Muscle of leg (tissue), 11 donors: ENCODE data around the gene PMM1. TPM values are rescaled to one million over a fixed set of nuclear protein-coding genes. Genes with fewer than 3 reads are reported as not detected.
A peak's percentile ranks its signal among the peaks of the same experiment; 100 is the strongest.
"Not testable (repeated sequence)": the region's sequence is repeated elsewhere in the genome, so short reads cannot be mapped to it uniquely, and the experiment has no call there.

Source experiments
- DNase-seq: peaks from one replicate; pipeline ENCODE4 v3.0.0; 2013
- H3K27ac ChIP-seq: one replicate; pipeline ENCODE4 v1.5.1; 2013; ENCODE audit warnings: mild to moderate bottlenecking, low read length, control low read depth
- H3K27me3 ChIP-seq: one replicate; pipeline ENCODE4 v1.6.1; 2013; ENCODE audit warnings: low read length; ENCODE audit not compliant: control insufficient read depth, insufficient read depth
- H3K36me3 ChIP-seq: one replicate; pipeline ENCODE4 v1.6.1; 2013; ENCODE audit warnings: low read length; ENCODE audit not compliant: control insufficient read depth, insufficient read depth
- H3K4me1 ChIP-seq: one replicate; pipeline ENCODE4 v1.6.1; 2013; ENCODE audit warnings: low read length; ENCODE audit not compliant: control insufficient read depth, insufficient read depth
- H3K4me3 ChIP-seq: one replicate; pipeline ENCODE4 v1.5.1; 2013; ENCODE audit warnings: low read length, control low read depth
- H3K9me3 ChIP-seq: replicated peaks from 2 replicates; pipeline ENCODE4 v1.6.1; 2013; ENCODE audit warnings: low read depth, low read length; ENCODE audit not compliant: control insufficient read depth
- WGBS: methylation state at CpG from one replicate; pipeline ENCODE4 v1.1.5; 2013; ENCODE audit warnings: missing lambda C conversion rate; ENCODE audit not compliant: insufficient coverage; 5-methylcytosine and 5-hydroxymethylcytosine counted together
- polyA plus RNA-seq, 8 donors: library from polyadenylated mRNA; unstranded; fragments of 120-200 nt; gene quantifications; one replicate each; pipeline versions ENCODE4 v1.2.1 to v1.2.3, GENCODE V29; 2013; ENCODE audit warnings: inconsistent platforms in 1 of 8, low replicate concordance in 1 of 8; ENCODE audit not compliant: insufficient read length in 8 of 8, insufficient read depth in 1 of 8
- total RNA-seq: library from RNA; stranded (reverse); fragments of 120-200 nt; gene quantifications from one replicate; pipeline ENCODE4 v1.2.4, GENCODE V29; 2013

The PMM1 gene
- total and polyA plus RNA-seq, 9 donors = 9.7 to 34.2 (median 26.2) TPM

- H3K4me3 ChIP-seq = no peak overlapping the region
- no peak for DNase-seq
- H3K9me3 ChIP-seq = no peaks in the 10 kb centered on the region
- H3K27ac ChIP-seq = no peak overlapping the region
- no peaks in the 10 kb centered on the region for H3K27me3 ChIP-seq
- H3K36me3 ChIP-seq = peaks cover 68% of the 10 kb centered on the region
- peaks cover 6% of the 10 kb centered on the region for H3K4me1 ChIP-seq
- WGBS = 85% methylated on average over 3 of the region's 6 CpGs
Measured at GRCh38 chr22:41579997-41580355, 9.7 kb downstream of the PMM1 start.

DNA sequence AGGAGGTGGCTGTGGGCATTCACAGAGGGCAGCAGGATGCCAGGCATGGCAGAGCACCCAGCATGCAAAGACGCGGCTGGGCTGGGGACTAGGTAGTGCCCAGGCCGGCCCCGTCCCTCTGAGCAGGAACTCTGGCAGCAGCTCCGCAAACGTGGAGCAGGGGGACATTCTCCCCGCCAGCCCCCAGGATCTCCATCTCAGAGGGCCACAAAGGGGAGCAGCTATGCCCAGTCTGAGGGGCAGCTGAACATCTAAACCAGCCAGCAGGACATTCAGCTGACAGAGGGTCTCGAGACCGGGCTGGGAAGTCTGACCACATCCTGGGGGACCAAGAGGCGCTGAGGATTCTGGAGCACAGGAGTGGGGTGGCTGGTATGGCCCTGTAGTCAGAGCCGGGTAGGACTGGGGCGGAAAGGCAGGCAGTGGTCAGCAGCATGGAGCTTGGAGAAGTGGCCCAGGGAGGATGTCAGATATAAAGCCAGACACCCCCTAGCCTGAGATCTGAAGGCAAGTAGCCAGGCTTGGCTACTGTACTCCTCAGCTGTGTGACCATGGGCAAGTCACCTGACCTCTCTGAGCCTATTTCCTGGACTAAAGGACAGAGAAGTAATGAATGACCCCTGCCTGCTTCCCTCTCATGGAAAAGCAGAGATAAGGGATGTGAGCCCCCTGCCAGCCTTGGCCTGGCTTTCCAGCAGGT is 10.2 kb downstream of the PMM1 start:
- Histone ChIP-seq H3K36me3 (peaks cover 68% of the 10 kb centered on the region), H3K27me3 (no peaks in the 10 kb centered on the region), H3K4me3 (no peak overlapping the region), H3K27ac (no peak overlapping the region), H3K9me3 (no peaks in the 10 kb centered on the region), H3K4me1 (peaks cover 10% of the 10 kb centered on the region)
- WGBS = 90% methylated on average over 12 of the region's 12 CpGs
- DNase-seq = no peak

GRCh38 chr22:41578818-41579217 is 10.8 kb downstream of the PMM1 start:
- no peak overlapping the region for H3K27ac ChIP-seq
- H3K36me3 ChIP-seq = peaks cover 62% of the 10 kb centered on the region
- peaks cover 10% of the 10 kb centered on the region for H3K4me1 ChIP-seq
- H3K4me3 ChIP-seq = no peak overlapping the region
- H3K27me3 ChIP-seq = no peaks in the 10 kb centered on the region
- no peaks in the 10 kb centered on the region for H3K9me3 ChIP-seq
- WGBS = 89% methylated on average over 9 of the region's 9 CpGs
- DNase-seq = no peak

- 87% methylated on average over 8 of the region's 8 CpGs for WGBS
- no peak for DNase-seq
- H3K4me1 ChIP-seq = peaks cover 10% of the 10 kb centered on the region
- H3K9me3 ChIP-seq = no peaks in the 10 kb centered on the region
- peaks cover 58% of the 10 kb centered on the region for H3K36me3 ChIP-seq
- H3K4me3 ChIP-seq = no peak overlapping the region
- no peaks in the 10 kb centered on the region for H3K27me3 ChIP-seq
- no peak overlapping the region for H3K27ac ChIP-seq
Measured at GRCh38 chr22:41578114-41578513, 11.5 kb downstream of the PMM1 start.

DNA sequence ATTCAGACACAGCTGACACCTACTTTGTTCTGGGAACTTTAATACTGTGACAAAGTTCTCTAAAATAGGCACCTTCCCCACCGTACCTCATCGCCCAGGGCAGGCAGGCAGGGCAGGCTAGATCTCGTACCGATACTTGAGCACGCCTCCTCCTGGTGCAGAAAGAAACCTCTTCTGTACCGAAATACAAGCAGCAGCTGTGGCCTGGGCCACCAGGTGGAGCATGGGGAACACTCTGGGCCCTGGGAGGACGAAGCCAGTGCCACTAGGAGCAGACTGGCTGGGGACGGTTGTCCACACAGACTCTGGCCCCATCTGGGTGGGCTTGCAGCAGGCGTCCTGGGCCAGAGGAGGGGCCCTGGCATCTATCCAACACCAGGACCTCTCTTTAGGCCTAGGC is 12.8 kb downstream of the PMM1 start:
- Histone ChIP-seq H3K9me3 (no peaks in the 10 kb centered on the region), H3K36me3 (peaks cover 50% of the 10 kb centered on the region), H3K4me3 (no peak overlapping the region), H3K27me3 (no peaks in the 10 kb centered on the region), H3K27ac (no peak overlapping the region), H3K4me1 (peaks cover 10% of the 10 kb centered on the region)
- 40% methylated on average over 9 of the region's 9 CpGs for WGBS
- peak; percentile 50 for DNase-seq

DNA sequence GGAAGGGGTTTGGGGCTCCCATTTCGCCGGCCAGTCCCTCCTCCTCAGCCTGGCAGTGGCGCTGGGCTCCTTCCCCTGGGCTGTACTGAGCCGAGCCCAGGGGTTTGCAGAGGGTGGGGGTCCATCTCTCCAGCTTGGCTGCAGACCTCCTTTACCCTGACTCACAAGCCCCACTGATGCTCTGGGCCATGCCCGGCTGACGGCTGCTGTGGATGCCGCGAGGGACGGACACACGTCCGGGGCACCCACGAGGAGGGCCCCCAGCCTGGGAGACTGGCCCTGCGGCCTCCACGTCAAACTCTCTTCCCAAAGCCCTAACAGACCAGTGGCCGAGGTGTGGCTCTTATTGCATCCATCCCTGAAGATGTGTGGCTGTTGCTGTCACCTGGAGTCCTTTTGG is 14.1 kb downstream of the PMM1 start:
- Histone ChIP-seq H3K4me3 (no peak overlapping the region), H3K9me3 (no peaks in the 10 kb centered on the region), H3K4me1 (peaks cover 10% of the 10 kb centered on the region), H3K27me3 (no peaks in the 10 kb centered on the region), H3K36me3 (peaks cover 50% of the 10 kb centered on the region), H3K27ac (no peak overlapping the region)
- 82% methylated on average over 7 of the region's 15 CpGs for WGBS
- DNase-seq = no peak

DNA sequence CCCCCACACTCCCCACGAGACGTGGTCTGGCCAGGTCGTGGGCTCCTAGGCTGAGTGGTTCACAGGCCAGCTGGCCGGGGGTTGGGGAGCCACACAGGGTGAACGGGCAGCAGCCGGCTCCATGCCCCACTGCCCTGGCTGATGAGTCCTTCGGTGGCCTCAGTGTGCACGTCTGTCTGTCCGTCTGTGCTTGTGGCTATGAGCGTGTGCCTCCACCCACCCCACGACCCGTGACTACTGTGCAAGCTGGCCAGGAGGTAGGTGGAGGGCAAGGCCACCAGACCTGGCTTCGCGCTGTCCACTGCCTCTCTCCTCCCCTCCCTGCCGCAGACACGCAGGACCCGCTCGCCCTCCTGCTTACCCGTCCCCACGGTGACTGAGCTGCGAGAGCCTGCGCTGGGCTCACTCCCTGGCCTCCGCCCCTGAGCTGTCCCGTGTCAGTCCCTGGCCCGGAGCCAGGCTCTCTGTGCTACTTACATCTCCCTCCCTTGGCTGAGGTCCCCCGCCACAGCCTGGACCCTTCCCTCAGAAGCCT is 14.7 kb downstream of the PMM1 start:
- 54% methylated on average over 20 of the region's 26 CpGs for WGBS
- Histone ChIP-seq H3K27me3 (no peaks in the 10 kb centered on the region), H3K4me3 (no peak overlapping the region), H3K4me1 (peaks cover 10% of the 10 kb centered on the region), H3K27ac (no peak overlapping the region), H3K9me3 (no peaks in the 10 kb centered on the region), H3K36me3 (peaks cover 46% of the 10 kb centered on the region)
- peak; percentile 77 for DNase-seq

GRCh38 chr22:41573677-41574076 is 16.0 kb downstream of the PMM1 start:
- H3K4me3 ChIP-seq = no peak overlapping the region
- no peaks in the 10 kb centered on the region for H3K9me3 ChIP-seq
- no peaks in the 10 kb centered on the region for H3K27me3 ChIP-seq
- H3K36me3 ChIP-seq = peaks cover 34% of the 10 kb centered on the region
- DNase-seq = no peak
- H3K27ac ChIP-seq = no peak overlapping the region
- peaks cover 10% of the 10 kb centered on the region for H3K4me1 ChIP-seq
- WGBS = 74% methylated on average over 11 of the region's 11 CpGs

DNA sequence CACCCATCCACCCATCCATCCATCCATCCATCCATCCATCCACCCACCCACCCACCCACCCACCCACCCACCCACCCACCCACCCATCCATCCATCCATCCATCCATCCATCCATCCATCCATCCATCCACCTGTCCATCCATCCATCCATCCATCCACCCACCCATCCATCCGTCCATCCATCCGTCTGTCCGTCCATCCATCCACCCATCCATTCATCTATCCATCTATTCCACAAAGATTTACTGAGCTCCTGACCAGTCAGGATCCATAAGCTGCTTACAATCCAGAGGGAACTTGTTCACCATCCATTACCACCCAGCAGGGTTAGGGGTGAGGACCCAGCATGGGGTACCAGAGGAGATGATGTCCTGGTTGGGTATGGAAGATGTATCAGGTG is 17.3 kb downstream of the PMM1 start:
- WGBS = no CpG with 5 or more reads among the region's 3 CpGs
- peaks cover 10% of the 10 kb centered on the region for H3K4me1 ChIP-seq
- H3K27me3 ChIP-seq = not testable (repeated sequence)

GRCh38 chr22:41571786-41572185 is 17.9 kb downstream of the PMM1 start:
- Histone ChIP-seq H3K27ac (no peak overlapping the region), H3K4me3 (no peak overlapping the region), H3K4me1 (peaks cover 10% of the 10 kb centered on the region), H3K9me3 (no peaks in the 10 kb centered on the region), H3K36me3 (peaks cover 19% of the 10 kb centered on the region), H3K27me3 (no peaks in the 10 kb centered on the region)
- 80% methylated on average over 11 of the region's 14 CpGs for WGBS
- no peak for DNase-seq

More for the DNA sequence above, 17.3 kb downstream of the PMM1 start:
- H3K4me3 ChIP-seq, H3K27ac ChIP-seq, DNase-seq, H3K9me3 ChIP-seq: not testable (repeated sequence)
- peaks cover 24% of the 10 kb centered on the region for H3K36me3 ChIP-seq
